PFSK-1 (cell line): ENCODE results near the gene VANGL1.

ENCODE experiments used
- FOXP2 ChIP-seq: optimal IDR thresholded peaks from 2 replicates; pipeline ENCODE3; 2011; ENCODE audit warnings: borderline replicate concordance, control low read depth, inconsistent platforms; ENCODE audit not compliant: insufficient read depth; ENCODE audit errors: extremely low read length, extremely low read depth
- POLR2AphosphoS5 ChIP-seq: IDR thresholded peaks from 2 replicates; pipeline ENCODE4 v1.6.1; 2012; ENCODE audit warnings: low read depth, mild to moderate bottlenecking, control low read depth, low read length, moderate library complexity
- REST ChIP-seq, 2 experiments: IDR thresholded peaks; 2 replicates each; pipeline versions ENCODE4 v1.6.1 to v1.8.0; 2011 to 2012; ENCODE audit warnings: low read depth in 2 of 2, low read length in 2 of 2, control low read depth in 1 of 2, inconsistent platforms in 1 of 2, mild to moderate bottlenecking in 1 of 2, moderate library complexity in 1 of 2; ENCODE audit not compliant: insufficient read depth in 1 of 2
- SIN3A ChIP-seq: IDR thresholded peaks from 2 replicates; pipeline ENCODE4 v1.6.1; 2012; ENCODE audit warnings: mild to moderate bottlenecking, low read length, moderate library complexity, borderline replicate concordance; ENCODE audit not compliant: insufficient read depth

GRCh38 chr1:115666206-115666605, 24.4 kb downstream of the VANGL1 start:
- no peak for TF ChIP-seq REST (IDR thresholded peaks at IDR 0.05; ENCODE audit: insufficient read depth in 1 of 2, low read depth in 2 of 2, low read length in 2 of 2)
- no peak for TF ChIP-seq POLR2AphosphoS5
- no peak for TF ChIP-seq SIN3A
- no peak for TF ChIP-seq FOXP2
